Activated gamma-delta T cell (primary cell): ENCODE measurements around the gene CLGN.

Experiments used
- DNase-seq: peaks from one replicate; lab custom pipeline; 2025; lab: John Stamatoyannopoulos, UW

The CLGN gene

GRCh38 chr4:140382732-140383131, 44.7 kb downstream of the CLGN start:
- DNase-seq, result no peak

GRCh38 chr4:140374130-140374477, 53.3 kb downstream of the CLGN start:
- DNase-seq, result no peak

- DNase-seq, result peak; percentile 80
These were observed 53.9 kb downstream of the CLGN start, which contains the start of gene SCOC for GRCh38 chr4:140373328-140374129. SCOC (plus strand) TSS chr4:140373646; CDS start chr4:140379171, 5,525 bp downstream.

GRCh38 chr4:140372751-140373327, 54.6 kb downstream of the CLGN start:
- no peak for DNase-seq

GRCh38 chr4:140368686-140369085, 58.8 kb downstream of the CLGN start:
- DNase-seq, result no peak

- no peak for DNase-seq
These were observed 59.7 kb downstream of the CLGN start for GRCh38 chr4:140367738-140368137.

GRCh38 chr4:140363558-140363957, 63.9 kb downstream of the CLGN start:
- DNase-seq, result no peak

- DNase-seq, result no peak
These were observed 64.4 kb downstream of the CLGN start for GRCh38 chr4:140363051-140363450.

- no peak for DNase-seq
These were observed 66.3 kb downstream of the CLGN start for GRCh38 chr4:140361099-140361498.

GRCh38 chr4:140359562-140360427, 67.7 kb downstream of the CLGN start:
- no peak for DNase-seq

GRCh38 chr4:140358281-140358680, 69.2 kb downstream of the CLGN start:
- no peak for DNase-seq

GRCh38 chr4:140357868-140358267, 69.6 kb downstream of the CLGN start:
- DNase-seq, result no peak

GRCh38 chr4:140355288-140355687, 72.2 kb downstream of the CLGN start:
- no peak for DNase-seq

GRCh38 chr4:140353786-140354185, 73.7 kb downstream of the CLGN start:
- no peak for DNase-seq

- DNase-seq, result no peak
These were observed 76.1 kb downstream of the CLGN start for GRCh38 chr4:140351093-140352075.

- DNase-seq, result no peak
These were observed 77.6 kb downstream of the CLGN start for GRCh38 chr4:140349816-140350215.

- DNase-seq, result no peak
These were observed 81.3 kb downstream of the CLGN start for GRCh38 chr4:140346136-140346535.

- no peak for DNase-seq
These were observed 82.8 kb downstream of the CLGN start for GRCh38 chr4:140344621-140345020.

- no peak for DNase-seq
These were observed 83.3 kb downstream of the CLGN start for GRCh38 chr4:140344101-140344500.

GRCh38 chr4:140343303-140343702, 84.1 kb downstream of the CLGN start:
- DNase-seq, result no peak

- DNase-seq, result no peak
These were observed 84.8 kb downstream of the CLGN start for GRCh38 chr4:140342620-140343019.
